K562 (cell line): ENCODE data around the gene GNG7. TPM values are rescaled to one million over a fixed set of nuclear protein-coding genes. Genes with fewer than 3 reads are reported as not detected.
A peak's percentile ranks its signal among the peaks of the same experiment; 100 is the strongest.

ENCODE experiments used
- ATAC-seq: fragments of 200-7000 bp; cut with Tn5 transposase; 3 replicates; pipeline ENCODE4 v1.9.1; 2020; ENCODE audit warnings: moderate library complexity
- BruUV-seq: library from RNA; stranded (reverse); fragments of 400-500 nt; replicated peaks from 2 replicates; lab custom pipeline; 2021; lab: Mats Ljungman, UMichigan
- CTCF ChIA-PET: fragments of 300-600 bp; formaldehyde crosslinking; extraction: SDS; loops from one replicate; lab custom pipeline; 2021; ENCODE audit warnings: low intra/inter-chr PET ratio; lab: Yijun Ruan, JAX
- POLR2A ChIA-PET: fragments of 300-600, 350-650 bp; sonication (Branson Sonifier 250); formaldehyde crosslinking; extraction: SDS; loops from one replicate; lab custom pipeline; 2021; ENCODE audit warnings: antibody characterized with exemption, inconsistent platforms; lab: Yijun Ruan, JAX
- DNase-seq, 4 experiments: peaks; one replicate each; pipeline versions ENCODE4 v3.0.0 to v3.0.0-alpha.2; 2011 to 2018; ENCODE audit warnings: low spot score in 3 of 4, mixed read lengths in 3 of 4; ENCODE audit errors: extremely low read depth in 1 of 4
- FAIRE-seq: peaks from 2 replicates; lab custom pipeline; 2011; peaks lifted over from hg19 to GRCh38; lab: Jason Lieb, UNC
- H2AFZ ChIP-seq: 2 replicates; pipeline ENCODE4 v1.6.0; 2011; ENCODE audit warnings: low read depth, low read length, control low read depth, inconsistent platforms
- H3K27ac ChIP-seq: fragments of 200-600 bp; 3 replicates; pipeline ENCODE4 v1.8.0; 2011; ENCODE audit warnings: low read depth, mild to moderate bottlenecking, control low read depth, inconsistent platforms, low read length, moderate library complexity, mixed read lengths; ENCODE audit errors: extremely low read depth
- H3K27me3 ChIP-seq, 2 experiments: fragments of 300-600 bp in 1 of 2; 2 replicates in 1 of 2; 3 replicates in 1 of 2; pipeline versions ENCODE4 v1.6.0 to v1.8.0; 2011; ENCODE audit warnings: inconsistent platforms in 2 of 2, low read length in 2 of 2, mild to moderate bottlenecking in 1 of 2, mixed read lengths in 1 of 2, moderate library complexity in 1 of 2; ENCODE audit not compliant: control insufficient read depth in 2 of 2, insufficient read depth in 2 of 2
- H3K36me3 ChIP-seq: fragments of 300-600 bp; 3 replicates; pipeline ENCODE4 v1.8.0; 2011; ENCODE audit warnings: mild to moderate bottlenecking, low read length, inconsistent platforms; ENCODE audit not compliant: control insufficient read depth, insufficient read depth
- H3K4me1 ChIP-seq, 2 experiments: fragments of 200-600 bp in 1 of 2; replicated peaks in 1 of 2; 2 replicates in 1 of 2; 3 replicates in 1 of 2; pipeline versions ENCODE4 v1.5.1 to v1.8.0; 2011; ENCODE audit warnings: inconsistent platforms in 2 of 2, low read length in 2 of 2, mild to moderate bottlenecking in 1 of 2, mixed read lengths in 1 of 2, moderate library complexity in 1 of 2; ENCODE audit not compliant: control insufficient read depth in 2 of 2, insufficient read depth in 2 of 2
- H3K4me2 ChIP-seq: 2 replicates; pipeline ENCODE4 v1.6.1; 2011; ENCODE audit warnings: low read length, control low read depth, inconsistent platforms, mixed read lengths; ENCODE audit not compliant: insufficient read depth
- H3K4me3 ChIP-seq: fragments of 200-600 bp; sonication (generic), shearing (Covaris generic); 2 replicates; pipeline ENCODE4 v1.5.1; 2016; ENCODE audit warnings: control low read depth, inconsistent platforms
- H3K79me2 ChIP-seq: fragments of 200-600 bp; 3 replicates; pipeline ENCODE4 v1.8.0; 2011; ENCODE audit warnings: low read length, inconsistent platforms; ENCODE audit not compliant: control insufficient read depth, insufficient read depth
- H3K9ac ChIP-seq, 2 experiments: 2 replicates each; pipeline versions ENCODE4 v1.6.0 to v1.6.1; 2011; ENCODE audit warnings: low read depth in 2 of 2, low read length in 2 of 2, control low read depth in 1 of 2, inconsistent platforms in 1 of 2, mild to moderate bottlenecking in 1 of 2, mixed read lengths in 1 of 2; ENCODE audit not compliant: insufficient read depth in 1 of 2
- H3K9me1 ChIP-seq: one replicate; pipeline ENCODE4 v1.6.0; 2011; ENCODE audit warnings: inconsistent platforms, mild to moderate bottlenecking, low read length, moderate library complexity; ENCODE audit not compliant: control insufficient read depth, insufficient read depth
- H3K9me3 ChIP-seq: replicated peaks from 2 replicates; pipeline ENCODE4 v1.5.1; 2011; ENCODE audit warnings: low read depth, low read length, inconsistent platforms; ENCODE audit not compliant: control insufficient read depth, insufficient read depth
- H4K20me1 ChIP-seq: replicated peaks from 2 replicates; pipeline ENCODE4 v1.6.1; 2011; ENCODE audit warnings: low read length, inconsistent platforms, mixed read lengths; ENCODE audit not compliant: control insufficient read depth, insufficient read depth
- HNRNPK ChIP-seq: fragments of 200-400 bp; formaldehyde crosslinking; IDR thresholded peaks from one replicate; pipeline ENCODE4 v1.6.1; 2018; ENCODE audit warnings: mild to moderate bottlenecking, low read depth, low read length; ENCODE audit not compliant: poor library complexity, severe bottlenecking
- SIX5 ChIP-seq, 2 experiments: IDR thresholded peaks; 2 replicates each; pipeline ENCODE4 v1.6.1; 2011; ENCODE audit warnings: low read length in 2 of 2, borderline replicate concordance in 1 of 2, low read depth in 1 of 2, mild to moderate bottlenecking in 1 of 2, moderate library complexity in 1 of 2; ENCODE audit not compliant: insufficient read depth in 1 of 2
- WGBS: fragments of 100-300 bp; shearing (Covaris generic); methylation state at CpG from one replicate; pipeline ENCODE4 v1.1.6; 2016; ENCODE audit warnings: low coverage, mixed read lengths; ENCODE audit not compliant: insufficient coverage; ENCODE audit errors: missing lambda C conversion rate; 5-methylcytosine and 5-hydroxymethylcytosine counted together
- in situ Hi-C: fragments of 300-500 bp; cut with MboI; formaldehyde crosslinking; loops from 4 replicates; pipeline ENCODE4 v1.15.0; 2018; ENCODE audit warnings: inconsistent platforms, mixed read lengths
- intact Hi-C: fragments of 100-400 bp; cut with micrococcal nuclease; formaldehyde crosslinking; loops from 2 replicates; pipeline ENCODE4 v1.14.2; 2022
- polyA plus RNA-seq, 8 experiments: library from polyadenylated mRNA; depleted of rRNA in 4 of 8; stranded (reverse) in 5 of 8; unstranded in 3 of 8; fragments of >200 nt; fragmentation: Nextera tagmentation in 2 of 8; fragmentation: Illumina TruSeq in 1 of 8; extraction: Ambion mirVana in 2 of 8; extraction: Trizol in 1 of 8; gene quantifications; 2 replicates each; pipeline versions ENCODE4 v1.2.1 to v1.2.3, GENCODE V29; 2011 to 2014; ENCODE audit warnings: inconsistent platforms in 1 of 8, missing spikeins in 1 of 8
- total RNA-seq, 7 experiments: library from RNA; depleted of rRNA in 6 of 7; stranded (reverse); fragments of >200 nt in 6 of 7; fragmentation: Illumina TruSeq in 2 of 7; extraction: Trizol in 2 of 7; gene quantifications; 2 replicates each; pipeline versions ENCODE4 v1.2.1 to v1.2.3, GENCODE V29; 2011 to 2021; ENCODE audit warnings: low replicate concordance in 1 of 7

GNG7 gene
- total and polyA plus RNA-seq, 9 of the 15 experiments (the other 6 are each of a cell fraction or from before 2014, with no cell fraction given): 0.01 to 0.20 (median 0.06) TPM; not detected in 1

GRCh38 chr19:2638417-2638940 lies 64.0 kb downstream of the GNG7 start:
- in situ Hi-C loops (no loop called here), intact Hi-C loops (no loop called here)
- Histone ChIP-seq H3K27me3 (peaks cover 2 to 49% of the 10 kb centered on the region in 2 experiments; a peak in 3 of 5 replicates), H3K4me1 (peaks cover 0 to 22% of the 10 kb centered on the region in 2 experiments; a peak in 2 of 5 replicates), H3K27ac (no peak overlapping the region), H3K79me2 (no peaks in the 10 kb centered on the region), H2AFZ (no peak overlapping the region), H3K9me1 (no peaks in the 10 kb centered on the region), H3K36me3 (no peaks in the 10 kb centered on the region), H3K4me3 (no peak overlapping the region), H4K20me1 (no peaks in the 10 kb centered on the region; the same call in 1 of the 2 replicates), H3K4me2 (no peak overlapping the region), H3K9me3 (no peaks in the 10 kb centered on the region), H3K9ac (no peak overlapping the region)
- no TSS peak for BruUV-seq
- DNase-seq: no peak
- ChIA-PET POLR2A (no interaction called here), CTCF (no interaction called here)
- ATAC-seq: no peak
- FAIRE-seq: no peak
- 17% methylated on average over 2 of the region's 3 CpGs for WGBS
- TF ChIP-seq HNRNPK (peak; percentile 55), SIX5 (IDR thresholded peaks at IDR 0.05; ENCODE audit: borderline replicate concordance in 1 of 2, insufficient read depth in 1 of 2, low read depth in 1 of 2, low read length in 2 of 2) (no peak)
